ENCODE results near the gene MTX1.
"Not testable (repeated sequence)": the region's sequence is repeated elsewhere in the genome, so short reads cannot be mapped to it uniquely, and the experiment has no call there.

DNA sequence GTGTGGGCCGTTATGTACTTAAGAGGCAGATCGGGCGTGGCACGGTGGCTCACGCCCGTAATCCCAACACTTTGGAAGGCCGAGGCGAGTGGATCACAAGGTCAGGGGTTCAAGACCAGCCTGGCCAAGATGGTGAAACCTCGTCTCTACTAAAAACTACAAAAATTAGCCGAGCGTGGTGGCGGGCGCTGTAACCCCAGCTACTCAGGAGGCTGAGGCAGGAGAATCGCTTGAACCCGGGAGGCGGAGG lies 14.6 kb upstream of the MTX1 start:
- not testable (repeated sequence) for TF ChIP-seq CTCF, POLR2A (IDR thresholded peaks at IDR 0.05)

Data from Peyer's patch (tissue), 4 donors.